HEK293T (cell line): ENCODE results near the gene GRIN3B.

Experiments used
- CTCF ChIA-PET: fragments of 350-600 bp; formaldehyde crosslinking; extraction: SDS; loops from one replicate; lab custom pipeline; 2021; ENCODE audit warnings: antibody characterized with exemption, inconsistent platforms; lab: Yijun Ruan, JAX
- POLR2A ChIA-PET: fragments of 350-600 bp; formaldehyde crosslinking; extraction: SDS; loops from one replicate; lab custom pipeline; 2020; ENCODE audit warnings: antibody characterized with exemption, inconsistent platforms; lab: Yijun Ruan, JAX
- DNase-seq: peaks from one replicate; pipeline ENCODE4 v3.0.0; 2012; ENCODE audit warnings: mixed read lengths; ENCODE audit errors: extremely low spot score
- ARNT ChIP-seq: fragments of 450-650 bp; IDR thresholded peaks from 2 replicates; pipeline ENCODE4 v1.6.1; 2017; ENCODE audit warnings: mild to moderate bottlenecking
- BHLHE40 ChIP-seq: fragments of 450-650 bp; IDR thresholded peaks from 2 replicates; pipeline ENCODE4 v1.6.1; 2016; ENCODE audit warnings: mild to moderate bottlenecking, moderate library complexity, borderline replicate concordance
- CTBP1 ChIP-seq: fragments of 450-650 bp; IDR thresholded peaks from 2 replicates; pipeline ENCODE4 v1.6.1; 2016; ENCODE audit warnings: borderline replicate concordance
- ELF4 ChIP-seq: fragments of 450-650 bp; IDR thresholded peaks from 2 replicates; pipeline ENCODE4 v1.6.1; 2017; ENCODE audit warnings: antibody characterized with exemption
- FOXA1 ChIP-seq: fragments of 450-650 bp; IDR thresholded peaks from 2 replicates; pipeline ENCODE4 v1.6.1; 2016; ENCODE audit warnings: mild to moderate bottlenecking
- FOXK2 ChIP-seq: fragments of 450-650 bp; IDR thresholded peaks from 2 replicates; pipeline ENCODE4 v1.6.1; 2016; ENCODE audit warnings: mild to moderate bottlenecking
- FOXM1 ChIP-seq: fragments of 450-650 bp; IDR thresholded peaks from 2 replicates; pipeline ENCODE4 v1.6.1; 2017; ENCODE audit warnings: mild to moderate bottlenecking, borderline replicate concordance
- HDGF ChIP-seq: fragments of 450-650 bp; IDR thresholded peaks from 2 replicates; pipeline ENCODE4 v1.6.1; 2017; ENCODE audit warnings: antibody characterized with exemption, borderline replicate concordance
- L3MBTL2 ChIP-seq: fragments of 450-650 bp; conservative IDR thresholded peaks from 2 replicates; pipeline ENCODE4 v1.6.1; 2016; ENCODE audit warnings: mild to moderate bottlenecking
- LEF1 ChIP-seq: fragments of 450-650 bp; IDR thresholded peaks from 2 replicates; pipeline ENCODE4 v1.6.1; 2017; ENCODE audit warnings: mild to moderate bottlenecking, borderline replicate concordance
- NFRKB ChIP-seq: fragments of 450-650 bp; IDR thresholded peaks from 2 replicates; pipeline ENCODE4 v1.6.1; 2016; ENCODE audit warnings: mild to moderate bottlenecking, moderate library complexity
- PKNOX1 ChIP-seq: fragments of 450-650 bp; IDR thresholded peaks from 2 replicates; pipeline ENCODE4 v1.6.1; 2016
- SP1 ChIP-seq: fragments of 450-650 bp; IDR thresholded peaks from 2 replicates; pipeline ENCODE4 v1.6.1; 2017
- SUZ12 ChIP-seq: fragments of 450-650 bp; IDR thresholded peaks from 2 replicates; pipeline ENCODE4 v1.6.1; 2016; ENCODE audit warnings: mild to moderate bottlenecking
- TARDBP ChIP-seq: fragments of 450-650 bp; IDR thresholded peaks from 2 replicates; pipeline ENCODE4 v1.6.1; 2016
- ZNF384 ChIP-seq: fragments of 450-650 bp; IDR thresholded peaks from 2 replicates; pipeline ENCODE4 v1.6.1; 2016

Gene GRIN3B

GRCh38 chr19:1002600-1002999 is 2.4 kb downstream of the GRIN3B start:
- ChIA-PET POLR2A (no interaction called here), CTCF (no interaction called here)
- TF ChIP-seq TARDBP (no peak), HDGF (no peak), FOXA1 (no peak), L3MBTL2 (no peak), PKNOX1 (no peak), SUZ12 (no peak), FOXK2 (no peak), ZNF384 (no peak), NFRKB (no peak), ELF4 (no peak)
- no peak for DNase-seq

- CTCF ChIA-PET: no interaction called here
- TF ChIP-seq L3MBTL2 (no peak), TARDBP (no peak), SUZ12 (no peak), ARNT (no peak), LEF1 (no peak), ZNF384 (no peak), FOXA1 (no peak), FOXK2 (no peak), SP1 (no peak), BHLHE40 (no peak), CTBP1 (no peak), HDGF (no peak), FOXM1 (no peak), NFRKB (no peak)
- POLR2A ChIA-PET: interaction anchor here (1.0 kb wide), 1 partner anchor 18 kb away, joined by 3 read pairs; the partner anchor contains the start of gene RNU6-2
- DNase-seq: no peak
Observed at GRCh38 chr19:1003283-1003682, 3.1 kb downstream of the GRIN3B start.

- CTCF ChIA-PET: interaction anchor here (0.6 kb wide), 1 partner anchor 13 kb away, joined by 4 read pairs; no protein-coding TSS in a partner anchor
- TF ChIP-seq ARNT (no peak), LEF1 (no peak), ELF4 (no peak), FOXK2 (no peak), FOXA1 (no peak), HDGF (no peak), SP1 (no peak), CTBP1 (no peak), FOXM1 (no peak), SUZ12 (no peak), NFRKB (no peak), ZNF384 (no peak), BHLHE40 (no peak), TARDBP (no peak), L3MBTL2 (no peak), PKNOX1 (no peak)
- POLR2A ChIA-PET: interaction anchor here (0.8 to 1.0 kb wide), 2 partner anchors 17 to 23 kb away, joined by 3 read pairs; partner anchors contain the start of genes CNN2 and RNU6-2
- no peak for DNase-seq
Observed at GRCh38 chr19:1004204-1004802, 4.1 kb downstream of the GRIN3B start.

GRCh38 chr19:1004803-1005664 is 4.8 kb downstream of the GRIN3B start:
- TF ChIP-seq ZNF384: no peak
- TF ChIP-seq LEF1: no peak
- no peak for TF ChIP-seq NFRKB
- no peak for TF ChIP-seq FOXK2
- ChIA-PET POLR2A (interaction anchor here (0.8 kb wide), 1 partner anchor 22 kb away, joined by 3 read pairs; the partner anchor contains the start of gene CNN2), CTCF (interaction anchor here (0.7 kb wide), 1 partner anchor 10 kb away, joined by 3 read pairs; no protein-coding TSS in a partner anchor)
- no peak for DNase-seq

- no peak for TF ChIP-seq BHLHE40
- no peak for TF ChIP-seq CTBP1
- no peak for TF ChIP-seq L3MBTL2
- no peak for TF ChIP-seq FOXM1
- no peak for TF ChIP-seq HDGF
- TF ChIP-seq SUZ12: no peak
- TF ChIP-seq FOXA1: no peak
- TF ChIP-seq TARDBP: no peak
- no peak for TF ChIP-seq LEF1
- TF ChIP-seq FOXK2: no peak
- TF ChIP-seq PKNOX1: no peak
- no peak for TF ChIP-seq ZNF384
- TF ChIP-seq SP1: no peak
- TF ChIP-seq ELF4: no peak
- no peak for TF ChIP-seq NFRKB
- no peak for DNase-seq
- POLR2A ChIA-PET: interaction anchor here (0.8 kb wide), 1 partner anchor 13 kb away, joined by 3 read pairs; no protein-coding TSS in a partner anchor
- CTCF ChIA-PET: no interaction called here
Observed at GRCh38 chr19:1006711-1007398, 6.6 kb downstream of the GRIN3B start.
